Raji (cell line): ENCODE results near the gene ZCCHC8.

Experiments used
- POLR2A ChIP-seq: IDR thresholded peaks from 2 replicates; pipeline ENCODE4 v1.6.1; 2011; ENCODE audit warnings: low read depth, low read length, control low read depth; ENCODE audit not compliant: insufficient read depth

The ZCCHC8 gene

GRCh38 chr12:122454739-122455138, 46.0 kb downstream of the ZCCHC8 start:
- no peak for TF ChIP-seq POLR2A

- no peak for TF ChIP-seq POLR2A
Observed at GRCh38 chr12:122454250-122454721, 46.4 kb downstream of the ZCCHC8 start.

GRCh38 chr12:122452701-122453285, 47.9 kb downstream of the ZCCHC8 start:
- no peak for TF ChIP-seq POLR2A

- no peak for TF ChIP-seq POLR2A
Observed at GRCh38 chr12:122449317-122449716, 51.4 kb downstream of the ZCCHC8 start.

GRCh38 chr12:122437656-122438121, 63.0 kb downstream of the ZCCHC8 start:
- no peak for TF ChIP-seq POLR2A

GRCh38 chr12:122435186-122435585, 65.5 kb downstream of the ZCCHC8 start:
- TF ChIP-seq POLR2A: no peak

GRCh38 chr12:122427403-122427802, 73.3 kb downstream of the ZCCHC8 start:
- no peak for TF ChIP-seq POLR2A

- no peak for TF ChIP-seq POLR2A
Observed at GRCh38 chr12:122423258-122424165, 77.2 kb downstream of the ZCCHC8 start.

GRCh38 chr12:122422730-122423257, 77.9 kb downstream of the ZCCHC8 start:
- TF ChIP-seq POLR2A: no peak

- no peak; the same call in 1 of the 2 replicates for TF ChIP-seq POLR2A
Observed at GRCh38 chr12:122421821-122422729, 78.7 kb downstream of the ZCCHC8 start, which contains the start of gene CLIP1. CLIP1 (minus strand) TSS chr12:122422669; CDS start chr12:122380452, 42,217 bp downstream.
